H9 (cell line): ENCODE measurements around the gene SEMA3E. TPM values are rescaled to one million over a fixed set of nuclear protein-coding genes. Genes with fewer than 3 reads are reported as not detected.

Experiments used
- DNase-seq: peaks from one replicate; pipeline ENCODE4 v3.0.0-alpha.2; 2017
- H2AFZ ChIP-seq: one replicate; pipeline ENCODE4 v1.6.1; 2013; ENCODE audit warnings: mild to moderate bottlenecking, low read length, control low read depth, moderate library complexity
- H2AK5ac ChIP-seq: 2 replicates; pipeline ENCODE4 v1.6.1; 2013; ENCODE audit warnings: low read length, control low read depth, mixed read lengths; ENCODE audit not compliant: insufficient read length
- H2BK120ac ChIP-seq: one replicate; pipeline ENCODE4 v1.6.1; 2013; ENCODE audit warnings: low read depth, mild to moderate bottlenecking, low read length, control low read depth, inconsistent platforms; ENCODE audit not compliant: poor library complexity, severe bottlenecking
- H2BK12ac ChIP-seq: 2 replicates; pipeline ENCODE4 v1.6.1; 2013; ENCODE audit warnings: low read length, control low read depth, mixed read lengths, low read depth; ENCODE audit not compliant: insufficient read length
- H2BK15ac ChIP-seq: 2 replicates; pipeline ENCODE4 v1.6.1; 2013; ENCODE audit warnings: low read depth, low read length, control low read depth
- H2BK20ac ChIP-seq: one replicate; pipeline ENCODE4 v1.6.1; 2013; ENCODE audit warnings: low read depth, mild to moderate bottlenecking, low read length, control low read depth, inconsistent platforms; ENCODE audit not compliant: poor library complexity, severe bottlenecking
- H2BK5ac ChIP-seq: 2 replicates; pipeline ENCODE4 v1.6.1; 2013; ENCODE audit warnings: low read length, control low read depth, mixed read lengths; ENCODE audit not compliant: insufficient read length
- H3K14ac ChIP-seq: 2 replicates; pipeline ENCODE4 v1.6.1; 2013; ENCODE audit warnings: low read length, control low read depth; ENCODE audit not compliant: insufficient read depth
- H3K18ac ChIP-seq: 2 replicates; pipeline ENCODE4 v1.6.1; 2013; ENCODE audit warnings: low read depth, mild to moderate bottlenecking, mixed read lengths, low read length, control low read depth; ENCODE audit not compliant: insufficient read length
- H3K23ac ChIP-seq: 2 replicates; pipeline ENCODE4 v1.6.1; 2013; ENCODE audit warnings: low read length, control low read depth, mixed read lengths, low read depth; ENCODE audit not compliant: insufficient read length
- H3K23me2 ChIP-seq: 2 replicates; pipeline ENCODE4 v1.6.1; 2013; ENCODE audit warnings: low read depth, mild to moderate bottlenecking, mixed read lengths, low read length, control low read depth; ENCODE audit not compliant: insufficient read length, poor library complexity, severe bottlenecking
- H3K27ac ChIP-seq: 2 replicates; pipeline ENCODE4 v1.5.1; 2013; ENCODE audit warnings: low read length, control low read depth, mixed read lengths, low read depth; ENCODE audit not compliant: insufficient read length
- H3K27me3 ChIP-seq: 2 replicates; pipeline ENCODE4 v1.6.1; 2013; ENCODE audit warnings: low read length, control low read depth, inconsistent platforms; ENCODE audit not compliant: insufficient read depth
- H3K4ac ChIP-seq: 2 replicates; pipeline ENCODE4 v1.6.1; 2013; ENCODE audit warnings: low read depth, mild to moderate bottlenecking, control low read depth, inconsistent platforms, low read length, moderate library complexity
- H3K4me1 ChIP-seq: 2 replicates; pipeline ENCODE4 v1.6.1; 2013; ENCODE audit warnings: low read length, control low read depth, inconsistent platforms; ENCODE audit not compliant: insufficient read depth
- H3K4me2 ChIP-seq: 2 replicates; pipeline ENCODE4 v1.6.1; 2013; ENCODE audit warnings: low read length, control low read depth, mixed read lengths; ENCODE audit not compliant: insufficient read length, insufficient read depth
- H3K56ac ChIP-seq: 2 replicates; pipeline ENCODE4 v1.6.1; 2013; ENCODE audit warnings: low read depth, mild to moderate bottlenecking, mixed read lengths, low read length, control low read depth; ENCODE audit not compliant: insufficient read length
- H3K79me1 ChIP-seq: 2 replicates; pipeline ENCODE4 v1.6.1; 2013; ENCODE audit warnings: low read depth, mild to moderate bottlenecking, moderate library complexity, low read length, control low read depth, inconsistent platforms; ENCODE audit not compliant: insufficient read depth, poor library complexity, severe bottlenecking
- H3K79me2 ChIP-seq: 2 replicates; pipeline ENCODE4 v1.6.1; 2013; ENCODE audit warnings: low read length, control low read depth, inconsistent platforms; ENCODE audit not compliant: insufficient read depth
- H3K9ac ChIP-seq: 2 replicates; pipeline ENCODE4 v1.6.1; 2013; ENCODE audit warnings: low read length, control low read depth, mixed read lengths; ENCODE audit not compliant: insufficient read length; ENCODE audit errors: extremely low read depth
- H3K9me3 ChIP-seq: one replicate; pipeline ENCODE4 v1.6.1; 2013; ENCODE audit warnings: low read depth, low read length, inconsistent platforms; ENCODE audit not compliant: control insufficient read depth
- H3T11ph ChIP-seq: one replicate; pipeline ENCODE4 v1.6.1; 2013; ENCODE audit warnings: mild to moderate bottlenecking, low read length, control low read depth, inconsistent platforms
- H4K20me1 ChIP-seq: one replicate; pipeline ENCODE4 v1.6.1; 2013; ENCODE audit not compliant: control insufficient read depth, insufficient read length, insufficient read depth
- H4K5ac ChIP-seq: 2 replicates; pipeline ENCODE4 v1.6.1; 2013; ENCODE audit warnings: low read depth, mild to moderate bottlenecking, mixed read lengths, low read length, control low read depth; ENCODE audit not compliant: insufficient read length
- H4K8ac ChIP-seq: replicated peaks from 2 replicates; pipeline ENCODE4 v1.6.1; 2013; ENCODE audit warnings: low read length, control low read depth, mixed read lengths, low read depth; ENCODE audit not compliant: insufficient read length
- H4K91ac ChIP-seq: 2 replicates; pipeline ENCODE4 v1.6.1; 2013; ENCODE audit warnings: low read depth, mild to moderate bottlenecking, moderate library complexity, mixed read lengths, low read length, control low read depth; ENCODE audit not compliant: insufficient read length
- H3K27ac Mint-ChIP-seq, 3 experiments: 2 replicates in 2 of 3; 3 replicates in 1 of 3; pipeline ENCODE4 v1.8.0; 2020 to 2021; ENCODE audit warnings: mixed read lengths in 3 of 3, mild to moderate bottlenecking in 1 of 3, moderate library complexity in 1 of 3
- H3K27me3 Mint-ChIP-seq: 2 replicates; pipeline ENCODE4 v1.8.0; 2021; ENCODE audit warnings: low read depth, mild to moderate bottlenecking, moderate library complexity, mixed read lengths
- H3K36me3 Mint-ChIP-seq, 3 experiments: 2 replicates in 2 of 3; 3 replicates in 1 of 3; pipeline ENCODE4 v1.8.0; 2020 to 2021; ENCODE audit warnings: low read depth in 3 of 3, mixed read lengths in 3 of 3; ENCODE audit not compliant: insufficient read depth in 1 of 3
- H3K4me1 Mint-ChIP-seq, 2 experiments: 2 replicates each; pipeline ENCODE4 v1.8.0; 2020; ENCODE audit warnings: mixed read lengths in 2 of 2
- H3K4me3 Mint-ChIP-seq, 2 experiments: 2 replicates in 1 of 2; 3 replicates in 1 of 2; pipeline ENCODE4 v1.8.0; 2020 to 2021; ENCODE audit warnings: mild to moderate bottlenecking in 2 of 2, mixed read lengths in 2 of 2, moderate library complexity in 1 of 2
- H3K9me3 Mint-ChIP-seq, 2 experiments: 2 replicates in 1 of 2; 3 replicates in 1 of 2; pipeline ENCODE4 v1.8.0; 2020; ENCODE audit warnings: mild to moderate bottlenecking in 2 of 2, mixed read lengths in 2 of 2, moderate library complexity in 1 of 2
- CTCF ChIP-seq: fragments of 200-600 bp; sonication (generic); conservative IDR thresholded peaks from 3 replicates; pipeline ENCODE4 v1.8.0; 2021; ENCODE audit warnings: antibody characterized with exemption, mild to moderate bottlenecking
- WGBS: extraction: QIAGEN DNeasy Blood & Tissue Kit; methylation state at CpG from one replicate; pipeline ENCODE4 v1.1.7; 2013; ENCODE audit warnings: missing lambda C conversion rate, low lambda C conversion rate, mixed read lengths; ENCODE audit not compliant: insufficient read length; ENCODE audit errors: extremely low coverage; 5-methylcytosine and 5-hydroxymethylcytosine counted together
- total RNA-seq: library from RNA; stranded (reverse); gene quantifications from 2 replicates; pipeline ENCODE4 v1.2.1, GENCODE V29; 2021

Gene SEMA3E
- total RNA-seq, 1 experiment from 2014 or later, result 0.39 TPM

GRCh38 chr7:83452256-83452655 is 196.7 kb downstream of the SEMA3E start:
- Histone ChIP-seq H3K23ac (no peak overlapping the region), H3K27me3 (no peaks in the 10 kb centered on the region), H2BK20ac (no peak overlapping the region), H3K4me1 (peaks cover 16% of the 10 kb centered on the region; the same call in 1 of the 2 replicates), H3K9ac (no peak overlapping the region), H2BK15ac (no peak overlapping the region), H3K56ac (no peak overlapping the region), H3K14ac (no peak overlapping the region), H3K4ac (no peak overlapping the region), H3K23me2 (no peaks in the 10 kb centered on the region), H3K79me2 (no peaks in the 10 kb centered on the region), H4K5ac (no peak overlapping the region), H3K79me1 (no peaks in the 10 kb centered on the region), H2BK120ac (no peak overlapping the region), H2BK5ac (no peak overlapping the region), H3K27ac (peak overlapping the region; percentile 68), H2BK12ac (no peak overlapping the region), H3K18ac (no peak overlapping the region), H4K8ac (no peak overlapping the region), H4K91ac (no peak overlapping the region), H4K20me1 (no peaks in the 10 kb centered on the region), H2AK5ac (no peak overlapping the region), H2AFZ (no peak overlapping the region), H3T11ph (no peak overlapping the region), H3K4me2 (peak overlapping the region; percentile 29), H3K9me3 (no peaks in the 10 kb centered on the region)
- no CpG with 5 or more reads among the region's 2 CpGs for WGBS
- peak overlapping the region; percentile 65 to 96 (median 66) for H3K27ac Mint-ChIP-seq
- peaks cover 52 to 57% of the 10 kb centered on the region in 2 experiments for H3K4me1 Mint-ChIP-seq
- TF ChIP-seq CTCF, result no peak; the same call in 2 of the 3 replicates
- H3K9me3 Mint-ChIP-seq, result no peaks in the 10 kb centered on the region
- H3K4me3 Mint-ChIP-seq, result peak overlapping the region in 1 of 2 experiments; percentile 32; a peak in 2 of 5 replicates
- no peaks in the 10 kb centered on the region for H3K27me3 Mint-ChIP-seq
- no peaks in the 10 kb centered on the region for H3K36me3 Mint-ChIP-seq
- DNase-seq, result peak; percentile 40
